NCI-H1105 (cell line): ENCODE measurements around the gene SCRN2.

Experiments used
- DNase-seq: peaks from one replicate; lab custom pipeline; 2025; lab: John Stamatoyannopoulos, UW

Gene SCRN2

DNA sequence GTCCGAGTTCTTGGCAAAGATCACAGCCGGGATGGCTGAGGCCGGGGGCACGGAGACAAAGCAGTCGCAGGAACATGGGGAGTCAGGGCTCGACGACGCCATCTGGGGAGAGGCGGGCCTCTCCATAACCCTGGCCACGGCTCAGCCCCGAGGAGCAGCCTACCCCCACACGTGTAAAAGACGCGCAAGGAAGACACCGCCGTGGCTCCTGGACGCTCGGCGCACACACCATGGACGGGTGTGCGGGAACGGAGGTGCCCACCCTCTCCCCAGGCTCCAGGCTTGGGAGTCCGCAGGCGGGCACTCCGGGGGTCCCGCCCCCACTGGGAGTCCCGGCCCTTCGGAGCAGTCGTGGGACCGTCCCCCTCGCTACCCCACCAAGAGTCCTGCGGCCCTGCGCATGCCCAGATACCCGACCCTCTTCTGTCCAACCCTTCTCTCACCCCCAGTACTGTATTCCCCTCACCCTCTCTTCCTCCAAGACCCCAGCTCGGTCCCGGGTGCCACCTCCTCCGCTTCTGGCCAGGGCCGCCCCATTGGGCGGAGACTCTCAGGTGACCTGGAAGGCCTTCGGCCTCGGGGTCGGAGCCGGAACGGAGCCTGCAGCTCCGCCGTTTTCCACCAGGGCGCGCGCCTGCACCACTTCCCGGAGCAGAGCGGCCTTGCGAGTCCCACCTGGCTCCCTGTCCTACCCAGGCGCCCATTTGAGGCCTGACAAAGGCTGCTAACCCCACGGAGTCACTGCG is at the start of gene SCRN2:
Gene SCRN2 (minus strand): TSS at position 532 of the 746 bp plus-strand sequence. CDS start 430 bp downstream, at position 102.
- DNase-seq: peak; percentile 82

GRCh38 chr17:47889734-47890529 is 48.9 kb upstream of the SCRN2 start:
- DNase-seq: peak; percentile 64

DNA sequence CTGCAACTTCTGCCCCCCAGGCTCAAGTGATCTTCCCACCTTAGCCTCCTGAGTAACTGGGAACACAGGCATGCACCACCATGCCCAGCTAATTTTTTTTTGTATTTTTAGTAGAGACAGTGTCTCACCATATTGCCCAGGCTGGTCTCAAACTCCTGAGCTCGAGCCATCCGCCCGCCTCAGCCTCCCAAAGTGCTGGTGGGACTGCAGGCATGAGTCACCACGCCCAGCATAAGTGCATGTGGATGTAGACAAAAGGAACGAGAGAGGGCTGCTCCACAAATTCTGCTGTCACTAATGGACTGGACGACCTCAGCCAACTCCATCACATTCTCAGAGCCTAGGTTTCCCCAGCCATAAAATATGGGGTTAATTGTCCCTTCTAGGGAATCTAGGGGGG is 47.2 kb upstream of the SCRN2 start:
- DNase-seq: no peak

DNA sequence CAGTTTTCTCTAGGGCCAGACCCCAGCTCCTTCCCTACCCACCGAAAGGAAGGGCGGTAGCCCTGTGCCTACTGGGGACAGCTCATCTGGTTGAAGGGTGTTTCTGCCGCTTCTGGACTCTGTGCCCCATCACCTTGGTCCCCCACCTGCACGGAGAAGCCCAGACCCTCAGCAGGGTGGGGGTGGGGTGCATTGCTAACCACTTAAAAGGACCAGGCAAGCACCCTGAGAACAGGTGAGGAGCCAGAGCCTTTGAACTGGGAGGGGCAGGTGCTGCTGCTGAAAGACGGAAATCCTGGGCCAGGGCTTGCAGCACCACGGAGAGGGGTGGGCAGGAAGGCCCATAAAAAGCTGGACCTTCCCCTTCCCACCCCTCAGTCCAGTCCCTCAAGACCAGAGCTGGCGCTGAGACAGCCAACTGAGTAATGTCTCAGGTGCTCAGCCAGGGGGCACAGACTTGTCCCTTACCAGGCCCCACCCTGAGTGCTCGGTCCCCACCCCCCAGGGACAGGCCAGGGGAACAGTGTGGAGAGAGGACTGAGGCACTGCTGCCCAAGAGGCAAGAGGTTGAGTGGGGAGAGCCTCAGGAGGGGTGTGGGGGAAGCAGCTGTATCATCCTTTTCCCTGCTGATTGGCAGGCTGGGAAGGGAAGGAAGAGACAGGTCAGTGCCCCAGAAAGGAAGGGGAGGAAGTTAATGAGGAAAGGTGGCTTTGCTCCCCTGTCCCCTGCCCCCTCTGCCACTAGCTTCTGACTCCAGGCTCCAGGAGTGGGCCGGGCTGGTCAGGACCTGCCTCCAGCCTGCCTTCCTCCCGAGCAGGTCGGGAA is 44.0 kb upstream of the SCRN2 start:
- DNase-seq: no peak

DNA sequence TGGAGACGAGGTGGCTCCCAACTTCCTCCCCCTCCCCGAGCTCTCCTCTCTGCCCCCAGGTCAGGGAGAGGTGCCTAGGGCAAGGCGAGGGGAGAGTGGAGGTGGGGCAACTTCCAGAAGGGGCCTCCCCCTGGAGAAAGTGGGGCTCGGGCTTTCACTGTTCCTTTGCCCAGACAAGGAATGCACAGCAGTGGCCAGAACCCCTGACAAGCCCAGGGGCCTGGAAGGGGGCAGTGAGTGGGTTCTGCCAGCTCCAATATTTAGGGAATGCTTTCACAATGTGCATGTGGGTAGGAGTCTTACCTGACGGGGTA is 43.3 kb upstream of the SCRN2 start:
- DNase-seq: no peak

- DNase-seq: peak; percentile 64
These were observed 42.7 kb upstream of the SCRN2 start for GRCh38 chr17:47883589-47884426.

GRCh38 chr17:47882695-47883588 is 41.9 kb upstream of the SCRN2 start:
- no peak for DNase-seq

- DNase-seq: no peak
These were observed 41.2 kb upstream of the SCRN2 start for GRCh38 chr17:47882247-47882646.

DNA sequence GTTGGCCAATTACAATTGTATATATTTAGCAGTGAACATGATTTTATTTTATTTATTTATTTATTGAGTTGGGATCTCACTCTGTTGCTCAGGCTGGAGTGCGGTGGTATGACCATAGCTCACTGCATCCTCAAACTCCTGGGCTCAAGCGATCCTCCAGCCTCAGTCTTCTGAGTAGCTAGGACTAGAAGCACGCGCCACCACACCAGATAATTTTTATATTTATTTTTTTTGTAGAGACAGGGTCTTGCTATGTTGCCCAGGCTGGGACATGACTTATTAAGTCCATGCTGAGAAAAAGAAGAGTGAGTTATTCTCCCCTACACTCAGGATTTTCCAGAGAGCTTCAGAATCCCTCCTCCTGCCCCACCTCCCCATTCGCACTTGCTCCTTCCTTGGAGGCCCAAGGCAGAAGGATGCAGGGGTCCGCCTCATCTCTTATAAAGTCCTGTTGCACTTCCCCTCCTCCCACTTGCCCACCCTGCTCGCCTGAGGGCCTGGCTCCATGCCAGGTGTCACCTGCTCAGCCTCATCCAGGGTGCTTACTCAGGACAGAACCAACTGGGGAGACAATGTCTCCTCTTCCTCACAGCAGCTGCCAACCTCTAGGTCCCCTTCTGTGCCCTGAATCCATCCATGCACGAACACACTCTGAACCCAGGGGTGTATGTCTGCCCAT is 38.8 kb upstream of the SCRN2 start:
- no peak for DNase-seq

GRCh38 chr17:47879028-47879585 is 38.0 kb upstream of the SCRN2 start:
- DNase-seq: no peak

- no peak for DNase-seq
These were observed 37.3 kb upstream of the SCRN2 start for GRCh38 chr17:47878203-47879027.

DNA sequence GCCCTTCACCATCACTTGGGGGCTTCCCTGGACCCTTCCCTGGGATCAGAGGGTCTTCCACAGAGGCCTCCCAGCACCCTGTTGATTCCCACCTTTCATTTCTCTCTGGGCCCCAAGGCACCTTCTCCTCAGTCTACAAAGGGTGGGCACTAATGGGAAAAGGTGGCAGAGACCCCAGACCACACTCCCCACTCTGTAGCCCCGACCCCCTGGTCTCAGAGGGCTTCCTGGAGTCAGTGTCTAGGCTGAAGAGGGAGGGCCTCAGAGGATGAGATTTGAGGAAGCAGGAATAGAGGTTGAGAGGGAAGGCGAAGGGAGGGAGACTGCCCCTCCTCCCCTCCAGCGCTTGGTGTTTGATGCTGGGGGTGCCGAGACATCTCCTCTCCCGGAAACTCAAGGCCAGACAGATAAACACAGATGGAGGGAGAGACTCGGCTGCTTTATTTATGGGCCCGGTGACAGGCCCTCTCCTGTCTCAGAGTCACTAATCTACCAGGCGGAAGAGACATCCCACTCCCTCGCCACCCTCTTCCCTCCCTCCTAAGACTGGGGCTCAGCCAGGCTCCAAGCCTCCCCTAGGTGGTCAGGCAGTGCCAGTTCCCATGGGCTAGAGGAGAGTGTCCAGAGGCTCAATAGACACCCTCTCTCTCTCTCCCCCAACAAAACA is 36.4 kb upstream of the SCRN2 start:
- no peak for DNase-seq

DNA sequence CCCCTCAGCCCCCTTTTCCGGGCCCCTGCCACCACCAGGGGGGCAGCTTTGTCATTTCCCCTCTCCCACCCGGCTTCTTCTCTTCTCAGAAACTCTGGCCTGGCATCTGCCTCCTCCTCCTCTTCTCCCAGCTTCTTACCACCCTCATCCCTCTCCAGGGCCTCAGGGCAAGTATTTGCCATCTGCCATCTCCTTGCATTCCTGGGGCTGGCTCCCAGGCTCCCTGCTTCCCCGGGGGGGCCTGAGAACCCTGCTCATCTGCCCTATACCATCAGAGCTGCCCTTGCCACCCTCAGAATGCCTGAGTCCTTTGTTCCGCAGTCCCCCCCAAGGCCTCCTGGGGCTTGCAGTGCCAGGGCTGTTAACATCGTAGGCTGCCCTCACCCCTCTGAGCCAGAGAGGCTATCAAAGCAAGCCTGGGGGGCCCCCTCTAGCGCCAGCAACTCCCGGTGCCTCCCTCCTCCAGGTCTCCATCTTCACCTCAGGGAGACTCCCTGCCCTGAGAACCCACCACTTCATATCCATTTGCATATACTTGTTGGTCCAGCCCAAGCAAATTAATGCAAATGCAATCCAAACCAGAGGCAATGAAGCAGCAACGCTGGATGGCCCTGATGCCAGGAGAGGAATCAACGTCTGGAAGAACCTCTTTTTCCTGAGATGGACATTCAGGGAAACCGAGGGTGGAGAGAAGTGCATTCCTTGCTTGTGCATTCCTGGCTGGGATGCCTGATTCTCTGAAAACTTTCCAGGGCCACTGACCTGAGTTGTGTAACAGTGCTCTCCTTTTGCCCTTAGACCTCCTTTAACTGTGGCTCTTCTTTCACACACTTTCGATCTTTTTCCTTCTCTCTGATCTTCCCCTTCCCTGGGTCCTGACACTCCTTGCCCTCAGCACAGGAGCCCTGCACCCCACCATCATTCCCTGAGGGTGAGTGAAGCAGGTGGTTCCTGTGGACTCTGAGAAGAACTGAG is 34.2 kb upstream of the SCRN2 start:
- no peak for DNase-seq

- DNase-seq: no peak
These were observed 32.4 kb upstream of the SCRN2 start for GRCh38 chr17:47873200-47874090.

- DNase-seq: no peak
These were observed 31.6 kb upstream of the SCRN2 start for GRCh38 chr17:47872651-47873161.
